HL-60 (cell line): ENCODE results near the gene LEAP2.

Experiments used
- DNase-seq, 2 experiments: peaks; one replicate each; pipeline ENCODE4 v3.0.0-alpha.2; 2010 to 2020; ENCODE audit warnings: low read depth in 1 of 2, low spot score in 1 of 2
- H3K27ac ChIP-seq: fragments of 250-450 bp; sonication (Bioruptor Pico); replicated peaks from 2 replicates; pipeline ENCODE4 v1.5.1; 2020; ENCODE audit warnings: mild to moderate bottlenecking, moderate library complexity
- H3K27me3 ChIP-seq: fragments of 250-450 bp; sonication (Bioruptor Pico); 2 replicates; pipeline ENCODE4 v1.5.1; 2021; ENCODE audit warnings: mild to moderate bottlenecking, moderate library complexity; ENCODE audit not compliant: insufficient read depth, poor library complexity, severe bottlenecking
- H3K4me3 ChIP-seq: replicated peaks from 2 replicates; pipeline ENCODE4 v1.5.1; 2011; ENCODE audit warnings: mild to moderate bottlenecking, control low read depth, low read length; ENCODE audit not compliant: insufficient read depth
- CTCF ChIP-seq: IDR thresholded peaks from one replicate; pipeline ENCODE4 v1.5.1; 2011; ENCODE audit warnings: low read length, control low read depth, inconsistent platforms; ENCODE audit not compliant: insufficient read depth
- GABPA ChIP-seq: IDR thresholded peaks from 2 replicates; pipeline ENCODE4 v1.6.1; 2012; ENCODE audit warnings: low read depth
- POLR2AphosphoS5 ChIP-seq: IDR thresholded peaks from 2 replicates; pipeline ENCODE4 v1.6.1; 2012; ENCODE audit warnings: low read depth
- REST ChIP-seq: IDR thresholded peaks from 2 replicates; pipeline ENCODE4 v1.6.1; 2012; ENCODE audit warnings: low read depth; ENCODE audit not compliant: insufficient replicate concordance
- SPI1 ChIP-seq: IDR thresholded peaks from 2 replicates; pipeline ENCODE4 v1.6.1; 2012; ENCODE audit warnings: low read depth, mild to moderate bottlenecking, borderline replicate concordance

Gene LEAP2

GRCh38 chr5:132883261-132883834 is 9.9 kb downstream of the LEAP2 start:
- H3K27ac ChIP-seq = no peak overlapping the region

DNA sequence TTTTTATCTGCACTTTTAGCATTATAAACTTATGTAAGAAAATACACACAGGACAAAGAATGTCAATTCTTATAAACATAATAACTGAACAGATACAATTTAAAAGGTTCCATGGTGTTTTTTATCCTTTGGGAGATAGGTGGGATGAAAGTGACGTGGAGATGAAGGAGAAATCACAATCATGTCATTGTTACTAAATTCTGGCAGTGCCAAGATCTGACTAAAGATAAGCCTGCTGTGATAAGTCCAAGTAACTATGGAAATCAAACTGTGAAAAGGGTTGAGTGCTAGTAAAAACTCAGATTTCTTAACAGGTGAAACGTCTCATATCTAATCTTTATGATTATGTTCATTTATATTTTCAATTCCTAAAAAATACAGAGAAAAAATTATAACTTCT is 11.1 kb downstream of the LEAP2 start:
- Histone ChIP-seq H3K27me3 (no peaks in the 10 kb centered on the region), H3K27ac (no peak overlapping the region), H3K4me3 (no peak overlapping the region)
- TF ChIP-seq CTCF (no peak), POLR2AphosphoS5 (no peak), SPI1 (no peak), GABPA (no peak), REST (no peak)
- DNase-seq = no peak

More at GRCh38 chr5:132883261-132883834, 9.9 kb downstream of the LEAP2 start:
- Histone ChIP-seq H3K27me3 (no peaks in the 10 kb centered on the region), H3K4me3 (no peak overlapping the region)
- TF ChIP-seq CTCF = peak; percentile 34
- TF ChIP-seq SPI1 = no peak
- TF ChIP-seq POLR2AphosphoS5 = no peak
- no peak for TF ChIP-seq REST
- peak; percentile 34 to 52 for DNase-seq

GRCh38 chr5:132886064-132886823 is 12.8 kb downstream of the LEAP2 start:
- TF ChIP-seq SPI1 = no peak
- no peak for TF ChIP-seq CTCF
- TF ChIP-seq GABPA = no peak
- Histone ChIP-seq H3K27me3 (no peaks in the 10 kb centered on the region), H3K27ac (no peak overlapping the region), H3K4me3 (no peak overlapping the region)
- DNase-seq = no peak

DNA sequence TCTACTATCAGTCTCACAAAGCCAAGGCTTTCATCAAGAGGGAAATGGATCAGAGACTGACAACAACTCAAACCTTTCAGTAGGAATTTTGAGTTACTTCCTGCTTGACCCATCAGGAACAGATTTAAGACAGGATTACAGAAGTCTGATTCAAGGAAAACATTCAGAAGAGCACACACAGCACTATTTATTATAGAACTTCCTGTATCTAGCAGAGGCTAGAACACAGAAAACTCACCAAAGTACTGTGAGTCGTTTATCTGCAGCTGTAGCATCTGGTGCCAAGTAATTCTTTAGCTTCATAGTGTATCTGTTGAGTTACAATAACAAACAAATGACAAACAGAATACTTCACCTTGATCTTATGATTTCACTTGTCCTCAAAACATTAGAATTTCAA is 13.8 kb downstream of the LEAP2 start:
- H3K27ac ChIP-seq = no peak overlapping the region
- H3K27me3 ChIP-seq = no peaks in the 10 kb centered on the region
- TF ChIP-seq POLR2AphosphoS5 = no peak
- no peak for TF ChIP-seq GABPA
- TF ChIP-seq SPI1 = no peak
- no peak for TF ChIP-seq REST
- TF ChIP-seq CTCF = no peak
- DNase-seq = no peak
- H3K4me3 ChIP-seq = no peak overlapping the region
